Measurements from ENCODE around the gene CBARP. TPM values are rescaled to one million over a fixed set of nuclear protein-coding genes. Genes with fewer than 3 reads are reported as not detected.

The CBARP gene
- total and polyA plus RNA-seq, 2 of the 13 experiments (the other 11 are each of a cell fraction or from before 2014, with no cell fraction given) = 1.2 to 1.4 TPM

DNA sequence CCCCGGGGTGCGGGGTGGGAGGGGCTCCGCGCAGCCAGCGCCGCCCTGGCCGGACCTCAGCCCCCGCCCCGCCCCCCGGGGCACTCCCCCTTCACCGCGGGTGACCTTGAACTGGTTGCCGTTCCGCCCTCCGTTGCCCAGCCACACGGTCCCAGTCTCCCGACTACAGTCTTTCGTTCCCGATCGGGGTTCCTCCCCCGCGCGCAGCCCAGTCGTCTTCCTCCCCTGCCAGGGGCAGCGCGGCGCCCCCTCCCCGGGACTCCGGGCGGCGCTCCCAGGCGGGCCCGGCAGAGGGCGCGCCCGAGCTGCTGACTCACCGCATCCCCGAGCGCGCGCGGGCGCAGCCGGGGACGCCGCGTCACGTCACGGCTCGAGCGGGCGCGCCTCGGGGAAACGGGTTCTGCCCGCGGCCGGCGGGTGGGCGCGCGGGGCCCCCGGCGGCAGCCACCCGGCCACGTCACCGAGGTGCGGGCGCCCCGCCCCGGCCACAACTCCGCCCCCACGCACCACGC is 11.0 kb upstream of the CBARP start (continued):
- no peak for TF ChIP-seq MAFG (CRISPR knock-in tag; IDR thresholded peaks at IDR 0.05)
- 0 out of 2 replicates have a peak, but pooled peaks have one; percentile 2 for TF ChIP-seq ZNF724P (CRISPR knock-in tag; IDR thresholded peaks at IDR 0.05; ENCODE audit: borderline replicate concordance)
- no peak for TF ChIP-seq ZSCAN22 (CRISPR knock-in tag; IDR thresholded peaks at IDR 0.05)
- 0 out of 2 replicates have a peak, but pooled peaks have one; percentile 6 for TF ChIP-seq ZNF430 (CRISPR knock-in tag; IDR thresholded peaks at IDR 0.05)
- TF ChIP-seq BRCA1 (CRISPR knock-in tag; IDR thresholded peaks at IDR 0.05) = no peak
- TF ChIP-seq ZNF746 (CRISPR knock-in tag; IDR thresholded peaks at IDR 0.05) = peak; percentile 26; the same call in 1 of the 2 replicates
- TF ChIP-seq, protein P1, sequence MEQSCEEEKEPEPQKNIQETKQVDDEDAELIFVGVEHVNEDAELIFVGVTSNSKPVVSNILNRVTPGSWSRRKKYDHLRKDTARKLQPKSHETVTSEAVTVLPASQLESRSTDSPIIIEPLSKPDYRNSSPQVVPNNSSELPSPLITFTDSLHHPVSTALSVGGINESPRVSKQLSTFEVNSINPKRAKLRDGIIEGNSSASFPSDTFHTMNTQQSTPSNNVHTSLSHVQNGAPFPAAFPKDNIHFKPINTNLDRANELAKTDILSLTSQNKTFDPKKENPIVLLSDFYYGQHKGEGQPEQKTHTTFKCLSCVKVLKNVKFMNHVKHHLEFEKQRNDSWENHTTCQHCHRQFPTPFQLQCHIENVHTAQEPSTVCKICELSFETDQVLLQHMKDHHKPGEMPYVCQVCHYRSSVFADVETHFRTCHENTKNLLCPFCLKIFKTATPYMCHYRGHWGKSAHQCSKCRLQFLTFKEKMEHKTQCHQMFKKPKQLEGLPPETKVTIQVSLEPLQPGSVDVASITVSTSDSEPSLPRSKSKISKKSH (CRISPR knock-in tag; IDR thresholded peaks at IDR 0.05; ENCODE audit: borderline replicate concordance) = 0 out of 2 replicates have a peak, but pooled peaks have one; percentile 11
- peak; percentile 40 for TF ChIP-seq SRSF1 (optimal IDR thresholded peaks at IDR 0.05; ENCODE audit: low read depth, low read length)
- TF ChIP-seq, protein P2, sequence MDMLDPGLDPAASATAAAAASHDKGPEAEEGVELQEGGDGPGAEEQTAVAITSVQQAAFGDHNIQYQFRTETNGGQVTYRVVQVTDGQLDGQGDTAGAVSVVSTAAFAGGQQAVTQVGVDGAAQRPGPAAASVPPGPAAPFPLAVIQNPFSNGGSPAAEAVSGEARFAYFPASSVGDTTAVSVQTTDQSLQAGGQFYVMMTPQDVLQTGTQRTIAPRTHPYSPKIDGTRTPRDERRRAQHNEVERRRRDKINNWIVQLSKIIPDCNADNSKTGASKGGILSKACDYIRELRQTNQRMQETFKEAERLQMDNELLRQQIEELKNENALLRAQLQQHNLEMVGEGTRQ (IDR thresholded peaks at IDR 0.05; ENCODE audit: low read depth, low read length) = no peak
- TF ChIP-seq, protein P2 (CRISPR knock-in tag; IDR thresholded peaks at IDR 0.05; ENCODE audit: borderline replicate concordance) = no peak
- no peak for TF ChIP-seq HMGXB3 (CRISPR knock-in tag; IDR thresholded peaks at IDR 0.05; ENCODE audit: borderline replicate concordance)
- no peak for TF ChIP-seq ZNF17 (CRISPR knock-in tag; IDR thresholded peaks at IDR 0.05)
- no peak for TF ChIP-seq THAP11 (CRISPR knock-in tag; IDR thresholded peaks at IDR 0.05)
- 0 out of 2 replicates have a peak, but pooled peaks have one; percentile 5 for TF ChIP-seq NFKB2 (CRISPR knock-in tag; IDR thresholded peaks at IDR 0.05; ENCODE audit: borderline replicate concordance)
- no peak for TF ChIP-seq MIER3 (CRISPR knock-in tag; IDR thresholded peaks at IDR 0.05; ENCODE audit: borderline replicate concordance)
- TF ChIP-seq HNRNPH1 (optimal IDR thresholded peaks at IDR 0.05; ENCODE audit: low read depth, low read length) = no peak
- peak; percentile 88 for TF ChIP-seq RBFOX2 (IDR thresholded peaks at IDR 0.05; ENCODE audit: low read depth, low read length)
- TF ChIP-seq ZNF414 (CRISPR knock-in tag; IDR thresholded peaks at IDR 0.05) = peak; percentile 38; the same call in 1 of the 2 replicates
- TF ChIP-seq HOXA3 (CRISPR knock-in tag; IDR thresholded peaks at IDR 0.05) = 0 out of 2 replicates have a peak, but pooled peaks have one; percentile 13
